HEK293 (cell line): ENCODE data around the gene DNAJC10.

ENCODE experiments used
- CTCF ChIP-seq: fragments of 450-650 bp; formaldehyde crosslinking; IDR thresholded peaks from 2 replicates; pipeline ENCODE4 v1.5.1; 2016; ENCODE audit warnings: missing biosample characterization, missing genetic modification characterization
- KLF1 ChIP-seq: fragments of 450-650 bp; formaldehyde crosslinking; IDR thresholded peaks from 2 replicates; pipeline ENCODE4 v1.5.1; 2016; ENCODE audit warnings: missing biosample characterization, missing genetic modification characterization
- OVOL3 ChIP-seq: fragments of 450-650 bp; formaldehyde crosslinking; IDR thresholded peaks from 2 replicates; pipeline ENCODE4 v1.5.1; 2016; ENCODE audit warnings: missing biosample characterization, missing genetic modification characterization
- PRDM2 ChIP-seq: fragments of 450-650 bp; formaldehyde crosslinking; IDR thresholded peaks from 2 replicates; pipeline ENCODE4 v1.5.1; 2016; ENCODE audit warnings: missing biosample characterization, missing genetic modification characterization, borderline replicate concordance
- REST ChIP-seq: fragments of 450-650 bp; formaldehyde crosslinking; IDR thresholded peaks from 2 replicates; pipeline ENCODE4 v1.5.1; 2016; ENCODE audit warnings: missing biosample characterization, missing genetic modification characterization
- ZBTB10 ChIP-seq: fragments of 450-650 bp; formaldehyde crosslinking; IDR thresholded peaks from 2 replicates; pipeline ENCODE4 v1.5.1; 2016; ENCODE audit warnings: missing biosample characterization, missing genetic modification characterization
- ZNF146 ChIP-seq: fragments of 450-650 bp; formaldehyde crosslinking; IDR thresholded peaks from 2 replicates; pipeline ENCODE4 v1.5.1; 2016; ENCODE audit warnings: missing biosample characterization, missing genetic modification characterization
- ZNF280C ChIP-seq: fragments of 450-650 bp; formaldehyde crosslinking; IDR thresholded peaks from 2 replicates; pipeline ENCODE4 v1.5.1; 2016; ENCODE audit warnings: missing biosample characterization, missing genetic modification characterization
- ZNF394 ChIP-seq: fragments of 450-650 bp; formaldehyde crosslinking; IDR thresholded peaks from 2 replicates; pipeline ENCODE4 v1.5.1; 2016; ENCODE audit warnings: missing biosample characterization, missing genetic modification characterization, mild to moderate bottlenecking, moderate library complexity, borderline replicate concordance
- ZNF398 ChIP-seq: fragments of 450-650 bp; formaldehyde crosslinking; IDR thresholded peaks from 2 replicates; pipeline ENCODE4 v1.5.1; 2017; ENCODE audit warnings: missing biosample characterization, missing genetic modification characterization
- ZNF488 ChIP-seq: fragments of 450-650 bp; formaldehyde crosslinking; IDR thresholded peaks from 2 replicates; pipeline ENCODE4 v1.5.1; 2016; ENCODE audit warnings: missing biosample characterization, missing genetic modification characterization
- ZNF518A ChIP-seq: fragments of 450-650 bp; formaldehyde crosslinking; conservative IDR thresholded peaks from 2 replicates; pipeline ENCODE4 v1.5.1; 2016; ENCODE audit warnings: low read depth, missing biosample characterization, missing genetic modification characterization
- ZNF555 ChIP-seq: fragments of 450-650 bp; formaldehyde crosslinking; conservative IDR thresholded peaks from 2 replicates; pipeline ENCODE4 v1.5.1; 2017; ENCODE audit warnings: missing biosample characterization, mild to moderate bottlenecking, missing genetic modification characterization, inconsistent platforms

- TF ChIP-seq CTCF: no peak
- no peak for TF ChIP-seq ZNF555 (tag by site-specific recombination)
- no peak for TF ChIP-seq ZNF280C
- no peak for TF ChIP-seq KLF1 (tag by site-specific recombination)
- no peak for TF ChIP-seq ZNF398
- TF ChIP-seq REST (tag by site-specific recombination): no peak
- no peak for TF ChIP-seq ZNF146 (tag by site-specific recombination)
- TF ChIP-seq ZNF488 (tag by site-specific recombination): no peak
- TF ChIP-seq ZBTB10: no peak
- no peak for TF ChIP-seq ZNF394
- TF ChIP-seq ZNF518A (tag by site-specific recombination): no peak
- no peak for TF ChIP-seq PRDM2
- no peak for TF ChIP-seq OVOL3 (tag by site-specific recombination)
Observed at GRCh38 chr2:182758379-182758778, 42.3 kb downstream of the DNAJC10 start.
